SK-N-SH treated with all-trans-retinoic acid at 6 μM for 48 hours (cell line): Measurements from ENCODE around the gene MCUB.

Experiments
- ATAC-seq: fragments of 200-7000 bp; cut with Tn5 transposase; 3 replicates; pipeline ENCODE4 v1.9.1; 2020; ENCODE audit warnings: mild to moderate bottlenecking, moderate library complexity
- ARNTL ChIP-seq: fragments of 450-650 bp; formaldehyde crosslinking; IDR thresholded peaks from 2 replicates; pipeline ENCODE4 v1.5.0; 2020; ENCODE audit warnings: low read depth, mild to moderate bottlenecking, moderate library complexity, borderline replicate concordance
- BACH2 ChIP-seq: fragments of 250-450 bp; sonication (Bioruptor Pico); IDR thresholded peaks from 2 replicates; pipeline ENCODE4 v1.9.0; 2021; ENCODE audit warnings: mild to moderate bottlenecking, borderline replicate concordance
- CSDC2 ChIP-seq: fragments of 250-450 bp; sonication (Bioruptor Pico); IDR thresholded peaks from 2 replicates; pipeline ENCODE4 v1.5.0; 2020; ENCODE audit warnings: mild to moderate bottlenecking, moderate library complexity
- ISL1 ChIP-seq: fragments of 250-450 bp; sonication (Bioruptor Pico); IDR thresholded peaks from 2 replicates; pipeline ENCODE4 v2.1.2; 2022; ENCODE audit warnings: mild to moderate bottlenecking, moderate library complexity
- PPARA ChIP-seq: fragments of 250-450 bp; sonication (Bioruptor Pico); IDR thresholded peaks from 2 replicates; pipeline ENCODE4 v1.5.0; 2020; ENCODE audit warnings: mild to moderate bottlenecking, borderline replicate concordance
- RARB ChIP-seq: fragments of 250-450 bp; sonication (Bioruptor Pico); IDR thresholded peaks from 2 replicates; pipeline ENCODE4 v1.8.0; 2021; ENCODE audit warnings: mild to moderate bottlenecking, moderate library complexity
- SNAI2 ChIP-seq: fragments of 250-450 bp; sonication (Bioruptor Pico); IDR thresholded peaks from 2 replicates; pipeline ENCODE4 v1.5.0; 2020; ENCODE audit warnings: mild to moderate bottlenecking, moderate library complexity
- TCF4 ChIP-seq: fragments of 250-450 bp; sonication (Bioruptor Pico); IDR thresholded peaks from 2 replicates; pipeline ENCODE4 v1.8.0; 2021; ENCODE audit warnings: mild to moderate bottlenecking, moderate library complexity, borderline replicate concordance
- TOX ChIP-seq: fragments of 250-450 bp; sonication (Bioruptor Pico); IDR thresholded peaks from 2 replicates; pipeline ENCODE4 v1.8.0; 2021; ENCODE audit warnings: mild to moderate bottlenecking, moderate library complexity, borderline replicate concordance
- ZFP3 ChIP-seq: fragments of 250-450 bp; sonication (Bioruptor Pico); IDR thresholded peaks from 2 replicates; pipeline ENCODE4 v1.5.0; 2020; ENCODE audit warnings: mild to moderate bottlenecking, moderate library complexity
- ZFP30 ChIP-seq: fragments of 450-650 bp; formaldehyde crosslinking; IDR thresholded peaks from 2 replicates; pipeline ENCODE4 v1.5.0; 2022; ENCODE audit warnings: mild to moderate bottlenecking, moderate library complexity
- ZNF565 ChIP-seq: fragments of 450-650 bp; formaldehyde crosslinking; conservative IDR thresholded peaks from 2 replicates; pipeline ENCODE4 v1.5.0; 2020; ENCODE audit warnings: low read depth, mild to moderate bottlenecking, moderate library complexity
- ZNF70 ChIP-seq: fragments of 450-650 bp; formaldehyde crosslinking; IDR thresholded peaks from 2 replicates; pipeline ENCODE4 v1.5.0; 2020; ENCODE audit warnings: mild to moderate bottlenecking, moderate library complexity
- ZNF8 ChIP-seq: fragments of 450-650 bp; formaldehyde crosslinking; IDR thresholded peaks from 2 replicates; pipeline ENCODE4 v1.5.0; 2020; ENCODE audit warnings: mild to moderate bottlenecking, moderate library complexity
- TF ChIP-seq, protein P1 (sequence below): fragments of 250-450 bp; sonication (Bioruptor Pico); IDR thresholded peaks from 2 replicates; pipeline ENCODE4 v1.8.0; 2021; ENCODE audit warnings: low read depth, mild to moderate bottlenecking, moderate library complexity, borderline replicate concordance
- TF ChIP-seq, protein P2 (sequence below): fragments of 250-450 bp; sonication (Bioruptor Pico); IDR thresholded peaks from 2 replicates; pipeline ENCODE4 v1.5.1; 2020; ENCODE audit warnings: low read depth, mild to moderate bottlenecking, moderate library complexity
- TF ChIP-seq, protein P3 (sequence below): fragments of 250-450 bp; sonication (Bioruptor Pico); IDR thresholded peaks from 2 replicates; pipeline ENCODE4 v1.5.0; 2020; ENCODE audit warnings: mild to moderate bottlenecking, moderate library complexity
- TF ChIP-seq, protein P4 (sequence below): fragments of 250-450 bp; sonication (Bioruptor Pico); IDR thresholded peaks from 2 replicates; pipeline ENCODE4 v1.8.0; 2020; ENCODE audit warnings: mild to moderate bottlenecking, moderate library complexity, borderline replicate concordance

MCUB gene

DNA sequence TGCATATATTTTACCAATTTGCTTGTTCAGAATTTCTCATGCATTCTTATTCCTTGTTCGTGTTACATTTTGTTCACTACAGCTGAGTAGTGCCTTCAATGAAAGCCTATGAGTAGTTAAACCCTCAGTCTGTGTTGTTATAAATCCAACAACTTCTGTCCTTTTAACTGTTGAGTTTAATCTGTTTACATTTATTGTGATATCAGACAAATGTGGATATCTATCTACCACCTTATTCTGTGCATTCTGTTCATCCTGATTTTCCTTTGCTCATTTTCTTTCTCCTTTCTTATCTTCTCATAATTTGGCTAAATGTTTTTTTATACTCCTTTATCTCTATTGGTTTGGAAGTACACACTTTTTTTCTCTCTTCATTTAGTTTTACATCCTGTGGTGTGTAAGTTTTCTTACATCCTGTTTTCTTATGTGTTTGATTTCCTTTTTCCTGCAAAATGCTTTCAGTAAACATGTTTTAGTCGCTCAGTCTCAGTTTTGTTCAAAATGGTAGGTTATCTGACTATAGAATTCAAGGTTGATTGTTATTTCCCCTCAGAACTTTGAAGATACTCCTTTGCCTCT is 89.0 kb downstream of the MCUB start (continued):
- TF ChIP-seq, protein P1, sequence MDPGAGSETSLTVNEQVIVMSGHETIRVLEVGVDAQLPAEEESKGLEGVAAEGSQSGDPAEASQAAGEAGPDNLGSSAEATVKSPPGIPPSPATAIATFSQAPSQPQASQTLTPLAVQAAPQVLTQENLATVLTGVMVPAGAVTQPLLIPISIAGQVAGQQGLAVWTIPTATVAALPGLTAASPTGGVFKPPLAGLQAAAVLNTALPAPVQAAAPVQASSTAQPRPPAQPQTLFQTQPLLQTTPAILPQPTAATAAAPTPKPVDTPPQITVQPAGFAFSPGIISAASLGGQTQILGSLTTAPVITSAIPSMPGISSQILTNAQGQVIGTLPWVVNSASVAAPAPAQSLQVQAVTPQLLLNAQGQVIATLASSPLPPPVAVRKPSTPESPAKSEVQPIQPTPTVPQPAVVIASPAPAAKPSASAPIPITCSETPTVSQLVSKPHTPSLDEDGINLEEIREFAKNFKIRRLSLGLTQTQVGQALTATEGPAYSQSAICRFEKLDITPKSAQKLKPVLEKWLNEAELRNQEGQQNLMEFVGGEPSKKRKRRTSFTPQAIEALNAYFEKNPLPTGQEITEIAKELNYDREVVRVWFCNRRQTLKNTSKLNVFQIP = no peak
- TF ChIP-seq ZNF70 (CRISPR knock-in tag) = no peak
- no peak for TF ChIP-seq SNAI2 (CRISPR knock-in tag)

DNA sequence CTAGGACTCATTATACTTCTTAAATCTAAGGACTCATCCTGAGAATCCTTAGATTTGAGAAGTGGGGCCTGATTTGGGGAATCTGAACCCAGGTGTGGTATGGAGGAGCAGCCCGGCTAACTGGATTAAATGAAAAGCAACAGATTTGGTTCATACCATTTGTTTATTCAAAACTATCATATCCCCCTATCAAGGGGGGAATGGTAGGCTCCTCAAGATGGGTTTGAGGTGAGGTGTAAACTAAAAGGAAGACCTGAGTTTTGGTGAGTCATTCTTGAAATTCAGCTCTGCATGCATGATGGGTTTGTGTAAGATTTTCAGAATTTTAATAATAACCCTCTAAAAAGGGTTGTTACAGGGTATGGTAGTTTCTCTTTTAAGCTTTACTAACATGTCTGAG is 89.8 kb downstream of the MCUB start:
- no peak for ATAC-seq
- TF ChIP-seq ZFP30 (CRISPR knock-in tag) (no peak), TOX (CRISPR knock-in tag) (no peak), ZNF565 (CRISPR knock-in tag) (no peak), SNAI2 (CRISPR knock-in tag) (no peak), ZFP3 (CRISPR knock-in tag) (no peak), BACH2 (CRISPR knock-in tag) (no peak), RARB (CRISPR knock-in tag) (no peak), TCF4 (CRISPR knock-in tag) (no peak), ARNTL (no peak)
- TF ChIP-seq, protein P1 = no peak
- TF ChIP-seq, protein P2, sequence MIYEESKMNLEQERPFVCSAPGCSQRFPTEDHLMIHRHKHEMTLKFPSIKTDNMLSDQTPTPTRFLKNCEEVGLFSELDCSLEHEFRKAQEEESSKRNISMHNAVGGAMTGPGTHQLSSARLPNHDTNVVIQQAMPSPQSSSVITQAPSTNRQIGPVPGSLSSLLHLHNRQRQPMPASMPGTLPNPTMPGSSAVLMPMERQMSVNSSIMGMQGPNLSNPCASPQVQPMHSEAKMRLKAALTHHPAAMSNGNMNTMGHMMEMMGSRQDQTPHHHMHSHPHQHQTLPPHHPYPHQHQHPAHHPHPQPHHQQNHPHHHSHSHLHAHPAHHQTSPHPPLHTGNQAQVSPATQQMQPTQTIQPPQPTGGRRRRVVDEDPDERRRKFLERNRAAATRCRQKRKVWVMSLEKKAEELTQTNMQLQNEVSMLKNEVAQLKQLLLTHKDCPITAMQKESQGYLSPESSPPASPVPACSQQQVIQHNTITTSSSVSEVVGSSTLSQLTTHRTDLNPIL (CRISPR knock-in tag) = no peak
- TF ChIP-seq, all 23 proteins: peak for 0

DNA sequence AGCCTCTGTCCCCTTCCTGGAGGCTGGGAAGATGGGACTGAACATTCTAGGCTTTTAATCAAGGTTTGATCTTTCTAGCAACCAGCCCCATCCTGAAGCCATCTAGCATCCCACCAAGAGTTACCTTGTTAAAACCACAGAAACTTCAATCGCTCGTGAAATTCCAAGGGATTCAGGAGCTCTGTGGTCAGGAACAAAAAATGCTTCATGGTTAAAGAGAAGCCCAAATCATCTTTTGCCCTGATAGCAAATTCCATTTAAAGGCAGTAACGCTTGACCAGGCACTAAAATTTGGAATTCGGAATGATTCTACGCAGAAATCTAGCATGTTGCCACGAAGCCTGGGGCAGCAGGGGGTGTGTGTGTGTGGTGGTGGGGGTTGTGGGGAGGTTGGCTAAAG is 95.3 kb downstream of the MCUB start:
- TF ChIP-seq ARNTL = no peak
- no peak for TF ChIP-seq CSDC2 (CRISPR knock-in tag)
- TF ChIP-seq ISL1 (CRISPR knock-in tag) = no peak
- TF ChIP-seq ZNF8 (CRISPR knock-in tag) = no peak
- no peak for TF ChIP-seq TCF4 (CRISPR knock-in tag)
- TF ChIP-seq, protein P1 = no peak
- TF ChIP-seq TOX (CRISPR knock-in tag) = no peak
- no peak for TF ChIP-seq SNAI2 (CRISPR knock-in tag)
- TF ChIP-seq PPARA = no peak
- TF ChIP-seq RARB (CRISPR knock-in tag) = no peak
- TF ChIP-seq, protein P3, sequence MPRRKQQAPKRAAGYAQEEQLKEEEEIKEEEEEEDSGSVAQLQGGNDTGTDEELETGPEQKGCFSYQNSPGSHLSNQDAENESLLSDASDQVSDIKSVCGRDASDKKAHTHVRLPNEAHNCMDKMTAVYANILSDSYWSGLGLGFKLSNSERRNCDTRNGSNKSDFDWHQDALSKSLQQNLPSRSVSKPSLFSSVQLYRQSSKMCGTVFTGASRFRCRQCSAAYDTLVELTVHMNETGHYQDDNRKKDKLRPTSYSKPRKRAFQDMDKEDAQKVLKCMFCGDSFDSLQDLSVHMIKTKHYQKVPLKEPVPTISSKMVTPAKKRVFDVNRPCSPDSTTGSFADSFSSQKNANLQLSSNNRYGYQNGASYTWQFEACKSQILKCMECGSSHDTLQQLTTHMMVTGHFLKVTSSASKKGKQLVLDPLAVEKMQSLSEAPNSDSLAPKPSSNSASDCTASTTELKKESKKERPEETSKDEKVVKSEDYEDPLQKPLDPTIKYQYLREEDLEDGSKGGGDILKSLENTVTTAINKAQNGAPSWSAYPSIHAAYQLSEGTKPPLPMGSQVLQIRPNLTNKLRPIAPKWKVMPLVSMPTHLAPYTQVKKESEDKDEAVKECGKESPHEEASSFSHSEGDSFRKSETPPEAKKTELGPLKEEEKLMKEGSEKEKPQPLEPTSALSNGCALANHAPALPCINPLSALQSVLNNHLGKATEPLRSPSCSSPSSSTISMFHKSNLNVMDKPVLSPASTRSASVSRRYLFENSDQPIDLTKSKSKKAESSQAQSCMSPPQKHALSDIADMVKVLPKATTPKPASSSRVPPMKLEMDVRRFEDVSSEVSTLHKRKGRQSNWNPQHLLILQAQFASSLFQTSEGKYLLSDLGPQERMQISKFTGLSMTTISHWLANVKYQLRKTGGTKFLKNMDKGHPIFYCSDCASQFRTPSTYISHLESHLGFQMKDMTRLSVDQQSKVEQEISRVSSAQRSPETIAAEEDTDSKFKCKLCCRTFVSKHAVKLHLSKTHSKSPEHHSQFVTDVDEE (CRISPR knock-in tag) = no peak
- no peak for TF ChIP-seq ZNF565 (CRISPR knock-in tag)
- no peak for TF ChIP-seq ZFP3 (CRISPR knock-in tag)
- TF ChIP-seq, protein P4, sequence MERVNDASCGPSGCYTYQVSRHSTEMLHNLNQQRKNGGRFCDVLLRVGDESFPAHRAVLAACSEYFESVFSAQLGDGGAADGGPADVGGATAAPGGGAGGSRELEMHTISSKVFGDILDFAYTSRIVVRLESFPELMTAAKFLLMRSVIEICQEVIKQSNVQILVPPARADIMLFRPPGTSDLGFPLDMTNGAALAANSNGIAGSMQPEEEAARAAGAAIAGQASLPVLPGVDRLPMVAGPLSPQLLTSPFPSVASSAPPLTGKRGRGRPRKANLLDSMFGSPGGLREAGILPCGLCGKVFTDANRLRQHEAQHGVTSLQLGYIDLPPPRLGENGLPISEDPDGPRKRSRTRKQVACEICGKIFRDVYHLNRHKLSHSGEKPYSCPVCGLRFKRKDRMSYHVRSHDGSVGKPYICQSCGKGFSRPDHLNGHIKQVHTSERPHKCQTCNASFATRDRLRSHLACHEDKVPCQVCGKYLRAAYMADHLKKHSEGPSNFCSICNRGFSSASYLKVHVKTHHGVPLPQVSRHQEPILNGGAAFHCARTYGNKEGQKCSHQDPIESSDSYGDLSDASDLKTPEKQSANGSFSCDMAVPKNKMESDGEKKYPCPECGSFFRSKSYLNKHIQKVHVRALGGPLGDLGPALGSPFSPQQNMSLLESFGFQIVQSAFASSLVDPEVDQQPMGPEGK (CRISPR knock-in tag) = no peak
- TF ChIP-seq ZFP30 (CRISPR knock-in tag) = no peak
- TF ChIP-seq, protein P2 (CRISPR knock-in tag) = no peak
- no peak for TF ChIP-seq BACH2 (CRISPR knock-in tag)
- ATAC-seq = no peak
